SK-N-SH treated with all-trans-retinoic acid at 6 μM for 48 hours (cell line): Measurements from ENCODE around the gene TNFRSF11A.

Experiments used
- ARNTL ChIP-seq: fragments of 450-650 bp; formaldehyde crosslinking; IDR thresholded peaks from 2 replicates; pipeline ENCODE4 v1.5.0; 2020; ENCODE audit warnings: low read depth, mild to moderate bottlenecking, moderate library complexity, borderline replicate concordance
- CREB5 ChIP-seq: fragments of 250-450 bp; sonication (Bioruptor Pico); IDR thresholded peaks from 2 replicates; pipeline ENCODE4 v1.5.1; 2020; ENCODE audit warnings: low read depth, mild to moderate bottlenecking, moderate library complexity
- OSR1 ChIP-seq: fragments of 250-450 bp; sonication (Bioruptor Pico); IDR thresholded peaks from 2 replicates; pipeline ENCODE4 v1.8.0; 2022; ENCODE audit warnings: moderate library complexity, mild to moderate bottlenecking, inconsistent platforms
- PATZ1 ChIP-seq: fragments of 250-450 bp; sonication (Bioruptor Pico); IDR thresholded peaks from 2 replicates; pipeline ENCODE4 v1.8.0; 2020; ENCODE audit warnings: mild to moderate bottlenecking, moderate library complexity, borderline replicate concordance
- RARB ChIP-seq: fragments of 250-450 bp; sonication (Bioruptor Pico); IDR thresholded peaks from 2 replicates; pipeline ENCODE4 v1.8.0; 2021; ENCODE audit warnings: mild to moderate bottlenecking, moderate library complexity
- SNAI2 ChIP-seq: fragments of 250-450 bp; sonication (Bioruptor Pico); IDR thresholded peaks from 2 replicates; pipeline ENCODE4 v1.5.0; 2020; ENCODE audit warnings: mild to moderate bottlenecking, moderate library complexity
- TOX ChIP-seq: fragments of 250-450 bp; sonication (Bioruptor Pico); IDR thresholded peaks from 2 replicates; pipeline ENCODE4 v1.8.0; 2021; ENCODE audit warnings: mild to moderate bottlenecking, moderate library complexity, borderline replicate concordance
- TSHZ2 ChIP-seq: fragments of 250-450 bp; sonication (Bioruptor Pico); IDR thresholded peaks from 2 replicates; pipeline ENCODE4 v1.5.0; 2020; ENCODE audit warnings: mild to moderate bottlenecking, moderate library complexity
- ZNF565 ChIP-seq: fragments of 450-650 bp; formaldehyde crosslinking; conservative IDR thresholded peaks from 2 replicates; pipeline ENCODE4 v1.5.0; 2020; ENCODE audit warnings: low read depth, mild to moderate bottlenecking, moderate library complexity
- ZNF70 ChIP-seq: fragments of 450-650 bp; formaldehyde crosslinking; IDR thresholded peaks from 2 replicates; pipeline ENCODE4 v1.5.0; 2020; ENCODE audit warnings: mild to moderate bottlenecking, moderate library complexity

- TF ChIP-seq OSR1 (CRISPR knock-in tag) (no peak), ZNF70 (no peak), ZNF565 (CRISPR knock-in tag) (no peak), RARB (CRISPR knock-in tag) (no peak), TOX (CRISPR knock-in tag) (no peak), PATZ1 (CRISPR knock-in tag) (no peak), TSHZ2 (CRISPR knock-in tag) (no peak), CREB5 (CRISPR knock-in tag) (no peak), ARNTL (CRISPR knock-in tag) (no peak), SNAI2 (CRISPR knock-in tag) (no peak)
Observed at GRCh38 chr18:62389761-62390481, 64.8 kb downstream of the TNFRSF11A start.
